Activated T-cell treated with anti-CD3 and anti-CD28 coated beads, Interleukin-2, amount 50 U/mL, for 72 hours (primary cell): ENCODE results near the gene ADCY2. TPM values are rescaled to one million over a fixed set of nuclear protein-coding genes. Genes with fewer than 3 reads are reported as not detected.

Source experiments
- ATAC-seq, 2 donors: fragments of 150-1000 bp; cut with Tn5 transposase; replicated peaks in 1 of 2; 2 replicates each; pipeline ENCODE4 v1.10.0; 2021; ENCODE audit warnings: moderate library complexity in 2 of 2, mild to moderate bottlenecking in 1 of 2
- DNase-seq, 2 donors: peaks; one replicate each; pipeline ENCODE4 v3.0.0; 2021 to 2022; ENCODE audit warnings: mixed read lengths in 1 of 2
- H3K27ac Mint-ChIP-seq: one replicate; pipeline ENCODE4 v1.8.0; 2022; ENCODE audit warnings: mild to moderate bottlenecking, moderate library complexity, mixed read lengths
- H3K27me3 Mint-ChIP-seq: one replicate; pipeline ENCODE4 v1.8.0; 2022; ENCODE audit warnings: low read depth, mixed read lengths
- H3K36me3 Mint-ChIP-seq, 2 donors: one replicate each; pipeline ENCODE4 v1.8.0; 2022; ENCODE audit warnings: mixed read lengths in 2 of 2, mild to moderate bottlenecking in 1 of 2; ENCODE audit not compliant: insufficient read depth in 2 of 2
- H3K4me1 Mint-ChIP-seq: one replicate; pipeline ENCODE4 v1.8.0; 2022; ENCODE audit warnings: low read depth, mixed read lengths
- H3K4me3 Mint-ChIP-seq, 2 donors: one replicate each; pipeline ENCODE4 v1.8.0; 2022; ENCODE audit warnings: mild to moderate bottlenecking in 2 of 2, mixed read lengths in 2 of 2, moderate library complexity in 2 of 2
- H3K9me3 Mint-ChIP-seq, 2 donors: one replicate each; pipeline ENCODE4 v1.8.0; 2022; ENCODE audit warnings: mixed read lengths in 2 of 2
- total RNA-seq, 2 donors: library from RNA; stranded (reverse); gene quantifications; one replicate each; pipeline ENCODE4 v1.2.3, GENCODE V29; 2022

Gene ADCY2
- total RNA-seq, result not detected

DNA sequence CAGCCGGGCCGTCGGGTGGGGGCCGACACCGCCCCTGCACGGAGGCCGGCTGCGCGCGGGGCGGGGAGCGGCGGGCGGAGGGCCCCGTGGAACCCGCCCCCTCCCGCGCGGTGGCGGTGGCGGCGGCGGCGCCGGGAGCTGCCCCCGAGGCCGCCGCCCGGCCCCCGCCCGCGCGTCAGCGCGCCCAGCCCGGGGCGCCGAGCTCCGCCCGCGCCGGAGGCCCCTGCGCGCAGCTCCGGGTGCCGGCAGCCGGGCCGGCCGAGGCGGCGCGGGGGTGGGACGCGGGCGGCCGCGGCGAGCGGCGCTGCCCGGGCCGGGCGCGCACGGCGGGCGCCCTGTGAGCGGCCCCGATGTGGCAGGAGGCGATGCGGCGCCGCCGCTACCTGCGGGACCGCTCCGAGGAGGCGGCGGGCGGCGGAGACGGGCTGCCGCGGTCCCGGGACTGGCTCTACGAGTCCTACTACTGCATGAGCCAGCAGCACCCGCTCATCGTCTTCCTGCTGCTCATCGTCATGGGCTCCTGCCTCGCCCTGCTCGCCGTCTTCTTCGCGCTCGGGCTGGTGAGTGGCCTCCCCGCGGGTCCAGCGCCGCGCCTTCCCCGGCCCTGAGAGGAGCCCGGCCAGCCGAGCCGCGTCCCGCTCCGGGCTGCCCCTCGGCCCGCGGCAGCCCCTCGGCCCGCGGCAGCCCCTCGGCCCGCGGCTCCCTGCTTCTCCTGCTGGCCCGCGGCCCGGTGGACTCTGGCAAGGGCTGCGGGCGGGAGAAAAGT lies at the start of gene ADCY2:
Gene ADCY2, plus strand, starts transcription at position 192 of the 766 bp plus-strand sequence. Its CDS starts 159 bp downstream, at position 351.
- no peak within 1 kb of the TSS for H3K27ac Mint-ChIP-seq
- H3K36me3 Mint-ChIP-seq, result no peaks in the 10 kb centered on the region
- DNase-seq (no peak), ATAC-seq (peak; percentile 23 to 36)
- H3K9me3 Mint-ChIP-seq, result no peaks in the 10 kb centered on the region
- H3K4me3 Mint-ChIP-seq, result peak within 1 kb of the TSS; percentile 44 to 49
- H3K27me3 Mint-ChIP-seq, result peaks cover 40% of the 10 kb centered on the region
- peaks cover 6% of the 10 kb centered on the region for H3K4me1 Mint-ChIP-seq

DNA sequence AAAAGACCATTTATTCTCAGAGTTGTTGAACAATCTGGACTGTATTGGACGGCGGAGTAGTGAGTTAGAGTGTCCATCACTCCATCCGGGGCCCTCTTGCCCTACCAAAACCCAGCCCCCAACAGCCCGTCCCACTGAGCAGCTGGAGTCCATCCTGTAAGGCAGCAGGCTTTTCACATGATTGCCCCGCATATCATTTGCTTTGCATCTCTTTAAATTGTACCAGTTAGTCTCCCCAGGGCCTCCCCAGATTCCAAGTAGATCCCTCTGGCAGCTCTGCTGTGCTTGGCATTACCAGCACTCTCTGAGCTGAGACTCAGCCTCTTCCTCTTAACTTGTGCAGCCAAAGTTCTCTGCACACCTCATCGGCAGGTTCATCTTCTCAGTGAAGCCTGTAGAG lies 48.6 kb upstream of the ADCY2 start:
- no peak for ATAC-seq

DNA sequence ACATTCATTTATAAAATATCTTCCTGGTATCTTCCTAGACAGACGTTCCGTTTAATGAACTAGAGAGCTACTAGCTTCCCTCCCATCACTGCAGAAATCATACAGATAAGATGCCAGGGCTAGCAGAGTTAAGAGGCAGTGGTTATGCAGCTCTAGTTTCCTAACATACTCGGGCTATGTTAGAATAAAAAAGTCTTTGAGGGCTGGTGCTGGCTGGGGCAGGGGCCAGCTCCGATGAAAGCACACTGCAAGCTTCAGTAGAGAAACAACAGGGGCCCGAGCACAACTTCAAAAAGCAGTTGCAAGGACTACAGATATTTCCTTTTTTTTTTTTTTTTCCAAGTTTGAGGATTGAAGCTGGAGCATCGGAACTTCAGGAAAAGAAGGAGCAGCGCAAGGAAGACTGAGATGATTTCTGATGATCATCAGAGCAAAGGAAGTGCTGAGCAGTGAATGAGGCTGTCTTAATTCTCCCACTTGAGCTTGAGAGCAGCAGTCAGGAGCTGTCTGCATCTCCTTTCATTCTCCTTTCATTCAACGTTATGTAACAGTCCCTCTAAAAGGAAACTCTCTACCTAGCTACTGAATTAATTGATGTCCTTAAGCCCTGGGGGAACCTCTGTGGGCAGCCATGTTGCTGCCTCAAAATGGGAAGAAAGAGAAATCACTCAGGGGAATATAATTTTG lies 47.6 kb upstream of the ADCY2 start:
- ATAC-seq (no peak), DNase-seq (no peak)
- no peaks in the 10 kb centered on the region for H3K27me3 Mint-ChIP-seq
- H3K36me3 Mint-ChIP-seq, result no peaks in the 10 kb centered on the region
- no peaks in the 10 kb centered on the region for H3K4me1 Mint-ChIP-seq
- H3K9me3 Mint-ChIP-seq, result no peaks in the 10 kb centered on the region
- H3K27ac Mint-ChIP-seq, result no peak overlapping the region
- H3K4me3 Mint-ChIP-seq, result no peak overlapping the region

More for the DNA sequence above, 48.6 kb upstream of the ADCY2 start:
- no peak for DNase-seq
- H3K27ac Mint-ChIP-seq, result no peak overlapping the region
- H3K9me3 Mint-ChIP-seq, result peaks cover 0 to 2% of the 10 kb centered on the region in 2 donors
- H3K4me3 Mint-ChIP-seq, result no peak overlapping the region
- no peaks in the 10 kb centered on the region for H3K27me3 Mint-ChIP-seq
- no peaks in the 10 kb centered on the region for H3K36me3 Mint-ChIP-seq
- H3K4me1 Mint-ChIP-seq, result no peaks in the 10 kb centered on the region

DNA sequence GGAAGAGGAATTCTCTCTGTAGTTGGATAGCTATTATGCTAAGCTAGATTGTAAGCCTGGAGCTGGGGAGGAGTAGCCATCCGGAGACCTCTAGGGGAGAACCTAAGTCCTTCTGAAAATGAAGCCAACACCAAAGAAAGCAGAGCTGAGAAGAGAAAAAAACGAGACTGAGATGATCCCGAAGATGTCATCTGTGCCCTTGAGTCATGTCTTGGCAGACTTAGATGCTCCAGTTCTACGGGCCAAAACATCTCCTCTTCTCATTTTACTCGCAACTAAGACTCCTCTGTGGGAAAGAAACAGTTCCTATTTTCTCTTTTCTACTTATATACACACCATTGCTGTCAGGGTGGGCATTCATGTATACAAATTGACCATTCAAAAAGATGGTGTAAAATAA lies 34.3 kb upstream of the ADCY2 start:
- Mint-ChIP-seq H3K9me3 (no peaks in the 10 kb centered on the region), H3K4me3 (no peak overlapping the region), H3K27me3 (no peaks in the 10 kb centered on the region), H3K27ac (no peak overlapping the region), H3K36me3 (no peaks in the 10 kb centered on the region), H3K4me1 (no peaks in the 10 kb centered on the region)
- ATAC-seq (no peak), DNase-seq (no peak)

DNA sequence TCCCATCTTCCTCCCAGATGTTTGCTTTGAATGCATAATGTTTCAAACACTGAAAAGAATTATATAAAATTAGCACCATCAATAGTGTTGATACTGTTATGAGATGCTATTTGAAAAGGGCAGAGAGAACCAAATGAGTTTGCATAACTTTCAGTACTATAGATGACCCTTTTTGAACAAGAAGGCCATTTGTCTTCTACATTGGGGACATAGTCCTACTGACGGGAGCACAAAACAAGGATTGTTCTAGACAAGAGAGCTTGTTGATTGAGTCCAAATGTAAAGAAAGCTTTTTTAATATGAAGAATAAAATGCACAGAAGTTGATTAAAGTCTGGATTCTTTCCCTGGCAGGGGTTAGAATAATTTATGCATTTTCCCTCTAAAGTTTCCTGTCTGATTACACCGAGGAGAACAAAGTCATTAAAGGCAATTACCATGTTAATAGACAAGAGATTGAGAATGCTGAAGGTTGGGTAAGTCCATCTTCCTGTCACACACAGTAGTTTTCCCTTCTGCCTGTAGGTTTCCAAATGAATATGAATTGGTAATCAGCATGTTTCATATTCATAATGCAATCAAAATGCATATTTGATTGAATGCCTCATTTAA lies 32.8 kb upstream of the ADCY2 start:
- Mint-ChIP-seq H3K4me1 (no peaks in the 10 kb centered on the region), H3K9me3 (peaks cover 2 to 4% of the 10 kb centered on the region in 2 donors), H3K27ac (no peak overlapping the region), H3K36me3 (no peaks in the 10 kb centered on the region), H3K27me3 (no peaks in the 10 kb centered on the region), H3K4me3 (no peak overlapping the region)
- ATAC-seq (no peak), DNase-seq (no peak)

DNA sequence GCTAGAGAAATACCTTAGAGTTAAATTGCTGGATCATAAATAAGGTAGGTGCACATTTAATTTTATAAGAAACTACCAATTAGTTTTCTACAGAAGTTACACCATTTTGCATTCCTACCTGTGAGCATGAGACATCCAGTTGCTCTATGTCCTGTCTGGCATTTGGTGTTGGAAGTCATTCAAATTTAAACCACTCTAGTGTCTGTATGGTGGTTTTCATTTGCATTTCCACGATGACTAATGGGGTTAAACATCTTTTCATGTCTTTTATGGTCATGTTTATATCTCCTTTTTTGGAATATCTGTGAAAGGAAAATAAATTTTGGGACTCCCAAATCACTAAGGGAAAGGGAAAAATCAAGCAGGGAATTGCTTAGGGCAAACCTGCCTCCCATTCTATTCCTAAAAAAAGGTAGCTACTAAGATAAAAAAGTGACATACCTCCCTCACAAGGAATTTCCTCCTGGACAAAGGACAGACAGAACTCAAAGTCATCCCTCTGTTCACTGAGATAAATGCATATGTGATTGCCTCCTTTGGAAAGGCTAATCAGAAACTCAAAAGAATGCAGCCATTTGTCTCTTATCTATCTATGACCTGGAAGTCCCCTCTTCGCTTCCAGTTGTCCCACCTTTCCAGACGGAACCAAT lies 31.6 kb upstream of the ADCY2 start:
- Mint-ChIP-seq H3K4me1 (no peaks in the 10 kb centered on the region), H3K4me3 (no peak overlapping the region)

DNA sequence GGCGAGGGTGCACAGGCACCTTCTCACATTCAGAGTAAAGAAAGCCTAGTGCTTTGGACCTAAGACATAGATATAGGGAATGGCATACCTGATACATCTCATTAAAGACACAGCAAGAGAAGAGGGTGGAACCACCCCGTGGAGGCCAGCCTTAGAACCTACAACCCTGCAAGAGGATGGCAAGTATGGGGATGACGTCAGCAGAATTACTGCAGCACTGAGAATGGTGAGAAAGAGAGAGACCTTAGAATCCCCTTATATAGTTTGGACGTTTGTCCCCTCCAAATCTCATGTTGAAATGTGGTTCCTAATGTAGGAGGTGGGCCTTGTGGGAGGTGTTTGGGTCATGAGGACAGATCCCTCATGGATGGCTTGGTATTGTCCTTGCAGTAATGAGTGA lies 28.2 kb upstream of the ADCY2 start:
- peaks cover 8 to 9% of the 10 kb centered on the region in 2 donors for H3K9me3 Mint-ChIP-seq
- peaks cover 0 to 2% of the 10 kb centered on the region in 2 donors for H3K36me3 Mint-ChIP-seq
- H3K4me3 Mint-ChIP-seq, result no peak overlapping the region
- ATAC-seq, result no peak
- no peaks in the 10 kb centered on the region for H3K4me1 Mint-ChIP-seq
- no peaks in the 10 kb centered on the region for H3K27me3 Mint-ChIP-seq
- DNase-seq, result no peak
- H3K27ac Mint-ChIP-seq, result no peak overlapping the region

More for the DNA sequence above, 31.6 kb upstream of the ADCY2 start:
- Mint-ChIP-seq H3K27ac (no peak overlapping the region), H3K27me3 (no peaks in the 10 kb centered on the region), H3K36me3 (no peaks in the 10 kb centered on the region), H3K9me3 (peaks cover 4 to 6% of the 10 kb centered on the region in 2 donors)
- DNase-seq (no peak), ATAC-seq (no peak)

DNA sequence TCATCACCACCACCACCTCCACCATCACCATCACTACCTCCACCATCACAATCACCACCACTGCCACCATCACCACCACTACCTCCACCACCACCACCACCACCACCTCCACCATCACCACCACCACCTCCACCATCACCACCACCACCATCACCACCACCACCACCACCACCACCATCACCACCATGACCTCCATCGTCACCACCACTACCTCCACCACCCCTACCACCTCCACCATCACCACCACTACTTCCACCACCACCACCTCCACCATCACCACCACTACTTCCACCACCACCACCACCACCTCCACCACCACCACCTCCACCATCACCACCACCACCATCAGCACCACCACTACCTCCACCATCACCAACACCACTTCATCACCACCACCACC lies 23.5 kb upstream of the ADCY2 start:
- Mint-ChIP-seq H3K27ac (no peak overlapping the region), H3K9me3 (peaks cover 8 to 9% of the 10 kb centered on the region in 2 donors), H3K27me3 (no peaks in the 10 kb centered on the region), H3K4me1 (no peaks in the 10 kb centered on the region), H3K36me3 (peaks cover 0 to 2% of the 10 kb centered on the region in 2 donors), H3K4me3 (no peak overlapping the region)
- DNase-seq, result no peak
- ATAC-seq, result no peak

DNA sequence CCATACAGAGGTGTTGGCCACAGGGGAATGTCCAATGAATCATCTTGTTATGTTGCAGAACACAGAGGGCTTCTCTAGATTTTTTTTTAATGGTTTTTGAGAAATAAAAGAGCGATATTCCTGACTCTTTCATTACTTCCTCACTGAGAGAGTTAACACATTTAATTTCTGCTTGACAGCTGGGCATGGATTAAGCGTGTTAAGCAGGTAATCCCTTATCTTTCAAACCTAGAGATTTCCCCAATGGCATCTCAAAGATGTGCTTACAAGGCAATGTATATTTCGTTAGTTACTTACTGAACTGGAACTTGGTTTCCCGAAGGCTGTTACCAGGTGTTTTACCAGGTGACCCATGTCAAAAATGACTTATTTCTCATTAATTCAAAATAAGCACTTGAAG lies 21.8 kb upstream of the ADCY2 start:
- Mint-ChIP-seq H3K9me3 (peaks cover 2 to 5% of the 10 kb centered on the region in 2 donors), H3K4me3 (no peak overlapping the region), H3K36me3 (peaks cover 0 to 2% of the 10 kb centered on the region in 2 donors), H3K27ac (no peak overlapping the region), H3K4me1 (no peaks in the 10 kb centered on the region), H3K27me3 (no peaks in the 10 kb centered on the region)
- DNase-seq (no peak), ATAC-seq (no peak)

DNA sequence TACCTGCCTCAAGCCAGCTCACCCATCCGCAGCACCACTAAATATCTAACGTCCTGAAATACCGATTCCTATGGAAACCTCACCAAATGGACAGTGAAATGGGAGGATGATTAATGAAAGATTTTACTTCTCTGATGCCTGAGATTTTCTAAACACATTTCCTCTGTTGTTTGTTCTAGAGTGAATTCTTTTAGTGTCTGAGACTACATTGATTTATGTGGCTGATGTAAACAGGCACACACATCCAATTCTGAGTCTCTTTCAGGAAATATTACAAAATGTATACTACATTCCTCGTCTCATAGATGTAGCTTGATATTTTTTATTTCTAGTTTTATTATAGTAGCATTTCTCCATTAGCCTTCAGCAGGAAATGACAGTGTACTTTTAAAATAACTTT lies 20.5 kb upstream of the ADCY2 start:
- Mint-ChIP-seq H3K27me3 (no peaks in the 10 kb centered on the region), H3K27ac (no peak overlapping the region), H3K9me3 (peaks cover 2 to 5% of the 10 kb centered on the region in 2 donors), H3K4me3 (no peak overlapping the region), H3K36me3 (peaks cover 0 to 2% of the 10 kb centered on the region in 2 donors), H3K4me1 (no peaks in the 10 kb centered on the region)
- no peak for DNase-seq
- ATAC-seq, result no peak

DNA sequence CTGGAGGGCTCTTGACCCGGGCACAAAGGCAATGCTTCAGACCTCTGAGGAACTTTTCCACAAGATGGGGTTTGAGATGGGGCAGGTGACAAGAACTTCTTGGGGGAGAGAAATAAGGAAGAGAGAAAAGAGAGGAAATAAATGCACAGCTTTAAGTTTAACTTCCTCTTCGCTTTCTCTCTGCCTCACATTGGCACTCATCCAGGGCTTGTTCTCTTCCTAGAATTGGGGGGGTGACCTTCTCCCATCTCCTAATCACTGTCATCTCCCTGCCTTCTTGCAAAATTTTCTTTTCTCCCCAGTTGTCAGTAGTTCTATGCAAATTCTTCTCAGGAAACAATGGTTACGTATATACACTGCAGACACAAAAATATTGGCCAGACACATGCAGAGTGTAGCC lies 19.1 kb upstream of the ADCY2 start:
- Mint-ChIP-seq H3K4me3 (no peak overlapping the region), H3K4me1 (no peaks in the 10 kb centered on the region), H3K9me3 (no peaks in the 10 kb centered on the region), H3K27me3 (no peaks in the 10 kb centered on the region), H3K27ac (no peak overlapping the region), H3K36me3 (no peaks in the 10 kb centered on the region)
- ATAC-seq, result no peak
- DNase-seq, result no peak

DNA sequence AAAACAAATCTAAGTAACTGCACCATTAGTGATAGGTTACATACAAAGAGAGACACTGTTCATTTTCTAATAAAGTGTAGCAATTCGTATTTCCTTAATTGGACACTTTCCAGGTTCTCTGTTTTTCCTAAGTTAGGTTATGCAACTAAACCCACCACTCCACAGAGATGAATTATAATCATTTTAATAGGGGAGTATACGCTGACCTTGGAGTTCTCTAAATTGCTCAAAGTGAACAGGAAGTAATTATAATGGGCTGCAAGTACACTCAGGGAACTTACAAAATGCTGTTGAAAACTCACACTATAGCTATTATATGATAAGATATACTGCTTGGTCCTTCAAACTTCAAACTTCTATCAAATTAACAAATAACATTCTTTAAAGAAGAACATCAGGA lies 18.2 kb upstream of the ADCY2 start:
- Mint-ChIP-seq H3K27ac (no peak overlapping the region), H3K36me3 (no peaks in the 10 kb centered on the region), H3K9me3 (no peaks in the 10 kb centered on the region), H3K27me3 (no peaks in the 10 kb centered on the region), H3K4me1 (no peaks in the 10 kb centered on the region), H3K4me3 (no peak overlapping the region)
- DNase-seq (no peak), ATAC-seq (no peak)

DNA sequence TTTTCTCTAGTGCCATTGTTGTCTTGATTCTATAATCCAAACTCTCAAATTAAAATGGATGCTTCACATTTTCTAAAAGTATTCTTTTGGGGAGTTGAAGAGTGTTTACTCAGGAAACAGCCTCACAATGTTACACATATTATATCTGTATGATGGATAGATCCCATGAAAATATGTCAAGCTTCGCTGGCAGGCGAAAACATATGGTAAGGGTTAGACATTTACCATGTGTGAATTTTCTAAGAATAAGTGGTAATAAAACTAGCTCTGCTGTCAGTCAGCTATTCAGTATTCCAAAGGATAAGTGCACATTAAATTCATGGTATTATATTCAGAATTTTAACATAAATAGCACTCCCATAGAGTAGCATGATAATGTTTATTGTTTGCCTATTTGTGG lies 13.3 kb upstream of the ADCY2 start:
- H3K4me3 Mint-ChIP-seq, result no peak overlapping the region
- ATAC-seq, result no peak
- no peaks in the 10 kb centered on the region for H3K36me3 Mint-ChIP-seq
- no peak for DNase-seq
- H3K27ac Mint-ChIP-seq, result no peak overlapping the region
- H3K27me3 Mint-ChIP-seq, result no peaks in the 10 kb centered on the region
- H3K4me1 Mint-ChIP-seq, result no peaks in the 10 kb centered on the region
- H3K9me3 Mint-ChIP-seq, result no peaks in the 10 kb centered on the region
